ENCODE measurements around the gene CNTNAP2.

CNTNAP2 gene

DNA sequence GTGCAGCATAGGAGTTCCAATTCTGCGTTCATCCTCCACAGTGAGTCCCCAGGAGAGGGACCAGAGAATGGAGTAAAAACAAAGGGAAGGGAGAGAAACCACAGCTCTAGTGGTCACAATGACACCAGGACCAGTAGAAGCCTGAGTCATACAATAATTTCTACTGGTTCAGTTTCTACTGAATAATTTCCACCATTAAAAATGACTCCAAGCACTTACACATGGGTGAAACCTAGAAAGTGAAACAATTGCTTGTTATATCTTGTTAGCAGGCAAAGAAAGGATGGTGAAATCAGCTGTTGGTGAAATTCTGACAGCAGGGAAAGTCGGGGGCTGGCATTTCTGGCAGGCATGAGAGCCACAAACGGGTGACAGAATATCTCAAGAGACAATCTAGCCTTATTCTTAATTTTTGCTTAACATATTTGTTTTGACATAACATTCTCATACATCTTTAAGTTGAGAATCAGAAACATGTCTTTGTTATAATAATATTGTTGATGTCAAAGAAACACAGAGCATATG is 1408.2 kb downstream of the CNTNAP2 start:
- no peak for DNase-seq (ENCODE audit: low read depth in 1 of 2, low spot score in 1 of 2)

DNA sequence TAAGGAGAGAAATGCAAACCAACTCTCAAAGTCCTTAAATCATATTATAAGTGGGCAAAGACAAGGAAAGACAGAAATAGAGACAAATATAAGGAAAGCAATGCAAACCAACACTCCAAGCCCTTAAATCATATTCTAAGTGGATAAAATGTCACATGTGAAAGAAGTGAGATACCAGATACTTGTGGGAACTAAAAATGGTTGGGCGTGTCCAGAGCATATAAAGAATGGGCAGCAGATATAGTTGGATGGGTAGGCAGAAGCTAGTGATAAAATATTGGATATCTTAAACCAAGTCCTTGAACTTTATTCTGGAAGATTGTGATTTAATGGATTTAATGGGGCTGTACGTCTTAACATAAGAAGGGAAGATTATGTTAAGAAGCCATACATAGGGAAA is 1408.7 kb downstream of the CNTNAP2 start:
- no peak for DNase-seq (ENCODE audit: low read depth in 1 of 2, low spot score in 1 of 2)

DNA sequence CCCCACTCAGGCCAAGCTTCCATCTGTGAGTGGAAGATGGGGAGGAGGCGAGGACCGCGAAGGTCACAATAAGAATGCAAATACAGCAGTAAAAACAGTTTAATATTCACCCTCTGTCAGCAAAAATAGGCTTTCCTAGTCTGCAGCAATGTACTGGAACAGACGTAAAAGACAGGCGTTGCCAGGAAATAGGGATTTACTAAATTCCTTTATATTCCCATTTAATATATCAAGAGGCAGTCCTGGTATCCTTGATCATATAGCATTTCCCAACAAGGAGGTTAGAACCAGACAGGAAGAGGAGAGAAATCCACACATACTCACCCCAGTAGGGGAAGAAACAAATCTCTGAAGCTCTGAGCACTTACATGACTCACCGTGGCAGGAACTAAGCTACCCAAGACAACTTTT is 1419.1 kb downstream of the CNTNAP2 start:
- DNase-seq (ENCODE audit: low read depth in 1 of 2, low spot score in 1 of 2): no peak

DNA sequence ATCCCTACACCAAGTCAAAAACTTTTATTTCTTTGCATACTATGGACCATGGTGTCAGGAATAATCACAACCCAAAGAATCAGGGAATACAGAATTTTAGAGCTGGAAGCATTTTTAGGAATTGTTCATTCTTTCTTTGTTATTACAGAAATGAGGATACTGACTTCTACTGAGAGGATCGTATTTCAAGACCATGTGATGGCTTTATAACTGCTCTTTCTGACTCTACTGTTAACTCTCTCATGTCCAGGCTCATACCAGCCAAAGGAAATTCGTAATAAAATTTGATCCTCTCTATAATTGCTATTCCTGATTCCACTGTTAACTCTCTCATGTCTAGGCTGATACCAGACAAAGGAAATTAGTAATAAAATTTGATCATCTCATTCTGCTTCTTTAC is 1423.1 kb downstream of the CNTNAP2 start:
- no peak for DNase-seq (ENCODE audit: low read depth in 1 of 2, low spot score in 1 of 2)

DNA sequence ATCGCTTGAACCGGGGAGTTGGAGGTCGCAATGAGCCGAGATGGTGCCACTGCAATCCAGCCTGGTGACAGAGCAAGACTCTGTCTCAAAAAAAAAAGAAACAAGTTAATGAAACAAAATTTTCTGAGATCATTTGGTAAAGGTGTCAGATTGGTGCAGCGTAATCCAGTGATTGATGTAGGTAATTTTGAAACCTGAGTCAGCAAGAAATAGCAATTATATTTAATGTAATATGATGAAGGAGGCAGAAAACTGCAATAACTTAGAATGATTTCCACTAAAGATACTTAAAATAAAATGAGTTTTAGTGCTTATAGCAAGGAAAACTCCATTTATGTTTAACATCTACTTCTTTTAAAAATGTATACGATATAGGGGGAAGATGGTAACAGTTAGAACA is 1424.1 kb downstream of the CNTNAP2 start:
- no peak for DNase-seq (ENCODE audit: low read depth in 1 of 2, low spot score in 1 of 2)

DNA sequence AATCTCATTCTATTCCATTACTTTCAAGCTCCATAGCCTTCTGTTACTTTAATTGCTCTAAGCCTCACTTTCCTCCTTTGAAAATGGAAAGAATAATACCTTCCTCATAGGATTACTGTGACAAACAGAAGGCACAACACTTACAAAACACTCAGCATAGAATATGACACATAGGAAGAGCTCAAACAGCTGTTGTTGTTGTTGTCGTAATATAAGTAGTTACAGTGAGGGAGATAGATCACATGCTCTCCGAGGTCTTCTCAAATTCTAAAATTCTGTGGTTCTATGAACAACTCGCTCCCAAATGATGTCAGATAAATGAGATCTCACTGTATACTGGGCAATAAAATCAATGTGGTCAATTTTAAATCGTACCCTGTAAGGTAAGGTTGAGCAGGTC is 1424.7 kb downstream of the CNTNAP2 start:
- DNase-seq (ENCODE audit: low read depth in 1 of 2, low spot score in 1 of 2): no peak

DNA sequence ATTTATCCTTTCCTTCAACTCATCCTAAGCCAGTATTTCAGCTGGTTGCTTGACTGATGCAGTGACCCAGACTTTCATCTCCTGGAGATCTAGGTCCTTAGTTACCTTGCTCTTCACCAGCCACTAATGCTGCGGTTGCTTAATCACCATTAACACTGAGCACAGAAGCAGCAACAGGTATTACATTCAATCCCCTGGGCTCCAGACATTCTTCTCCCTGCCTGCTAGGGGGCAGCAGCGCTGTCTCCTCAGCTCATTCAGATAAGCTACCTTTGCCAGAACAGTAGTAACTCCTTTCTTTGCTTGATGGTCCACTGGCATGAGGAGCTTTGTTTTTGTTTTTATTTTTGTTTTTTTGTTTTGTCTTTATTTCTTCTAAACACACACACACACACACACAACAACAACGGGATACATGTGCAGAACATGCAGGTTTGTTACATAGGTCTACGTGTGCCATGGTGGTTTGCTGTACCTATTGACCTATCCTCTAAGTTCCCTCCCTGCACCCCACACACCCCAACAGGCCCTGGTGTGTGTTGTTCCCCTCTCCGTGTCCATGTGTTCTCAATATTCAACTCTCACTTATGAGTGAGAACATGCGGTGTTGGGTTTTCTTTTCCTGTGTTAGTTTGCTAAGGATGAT is 1430.8 kb downstream of the CNTNAP2 start:
- no peak for DNase-seq (ENCODE audit: low read depth in 1 of 2, low spot score in 1 of 2)

DNA sequence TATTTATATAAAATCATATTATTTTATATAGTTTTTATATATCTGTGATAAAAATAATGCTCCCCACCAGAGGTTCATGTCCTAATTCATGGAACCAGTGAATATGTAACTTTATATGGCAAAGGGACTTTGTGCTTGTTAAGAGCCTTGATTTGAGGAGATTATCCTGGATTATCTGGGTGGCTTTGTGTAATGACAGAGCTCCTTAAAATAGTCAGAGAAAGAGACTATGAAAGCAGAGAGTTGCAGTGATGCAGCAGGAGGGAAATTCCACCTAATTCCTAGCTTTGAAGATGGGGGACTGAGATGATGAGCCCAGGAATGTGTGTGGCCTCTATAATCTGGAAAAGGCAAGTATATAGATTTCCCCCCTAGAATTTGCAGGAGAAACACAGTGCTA is 1439.7 kb downstream of the CNTNAP2 start:
- no peak for DNase-seq (ENCODE audit: low read depth in 1 of 2, low spot score in 1 of 2)

DNA sequence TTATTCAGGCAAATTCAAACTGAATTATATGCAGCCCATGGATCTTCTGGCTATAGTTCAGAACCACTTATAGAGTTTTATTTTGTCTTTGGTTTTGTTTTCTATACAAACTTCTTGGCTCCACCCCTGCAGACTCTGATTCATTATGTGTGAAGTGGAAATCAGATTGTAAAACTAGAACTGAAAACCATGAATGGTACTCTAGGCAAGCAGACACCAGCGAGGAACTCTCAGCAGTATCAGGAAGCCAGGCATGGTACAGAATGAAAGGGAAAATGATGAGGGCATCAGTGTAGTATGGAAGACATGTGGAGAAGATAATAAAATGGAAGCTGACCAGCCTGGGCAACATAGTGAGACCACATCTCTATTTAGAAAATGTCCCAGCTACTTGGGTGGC is 1447.1 kb downstream of the CNTNAP2 start:
- DNase-seq (ENCODE audit: low read depth in 1 of 2, low spot score in 1 of 2): no peak

DNA sequence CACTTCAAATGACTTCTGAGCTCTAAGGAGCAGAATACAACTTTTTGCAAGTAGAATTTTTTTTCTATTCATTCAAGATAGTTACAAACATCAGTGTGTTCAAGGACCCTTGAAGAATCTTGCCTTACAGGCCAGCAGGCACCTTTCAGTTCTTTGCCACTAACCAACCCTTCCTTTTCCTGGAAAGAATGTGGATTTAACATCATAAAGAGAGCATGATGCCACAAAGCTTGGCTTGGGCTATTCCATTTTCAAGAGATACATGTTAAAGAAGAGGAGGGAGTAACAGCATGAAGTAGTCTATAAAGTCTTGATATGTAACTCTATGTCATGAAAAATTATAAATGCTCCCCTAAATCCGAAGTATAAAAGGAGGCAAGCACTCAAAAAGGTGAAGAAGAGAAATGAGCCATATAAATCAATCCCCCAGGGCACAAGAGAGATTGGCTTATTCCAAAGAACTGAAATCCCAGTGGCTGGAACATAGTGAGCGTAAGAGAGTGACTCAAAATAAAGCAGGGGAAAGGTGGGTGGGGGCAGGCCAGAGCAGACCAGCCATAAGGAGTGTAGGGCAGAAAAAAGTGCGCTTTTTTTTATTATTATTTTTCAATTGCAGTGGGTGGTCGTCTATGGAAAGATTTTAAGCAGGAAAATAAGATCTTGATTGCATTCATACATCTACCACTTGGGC is 1448.3 kb downstream of the CNTNAP2 start:
- DNase-seq (ENCODE audit: low read depth in 1 of 2, low spot score in 1 of 2): no peak

DNA sequence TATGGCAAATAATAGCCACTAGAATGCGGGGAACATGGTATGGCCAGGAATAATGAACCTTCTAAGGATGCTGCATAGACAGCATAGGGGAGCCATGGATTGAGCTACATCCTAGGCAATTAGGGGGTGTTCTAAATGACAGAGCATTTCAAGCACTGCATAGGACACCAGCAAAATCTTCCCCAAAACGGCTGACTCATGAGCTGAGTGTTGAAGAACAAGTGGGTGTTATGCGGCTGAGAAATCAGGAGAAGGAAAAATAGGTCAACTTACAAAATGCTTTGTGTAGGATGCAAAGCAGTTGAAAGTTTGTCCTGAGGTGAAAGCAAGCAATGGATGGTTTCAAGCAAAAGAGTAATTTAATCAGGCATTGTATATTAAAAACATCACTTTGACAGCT is 1450.4 kb downstream of the CNTNAP2 start:
- DNase-seq (ENCODE audit: low read depth in 1 of 2, low spot score in 1 of 2): no peak

DNA sequence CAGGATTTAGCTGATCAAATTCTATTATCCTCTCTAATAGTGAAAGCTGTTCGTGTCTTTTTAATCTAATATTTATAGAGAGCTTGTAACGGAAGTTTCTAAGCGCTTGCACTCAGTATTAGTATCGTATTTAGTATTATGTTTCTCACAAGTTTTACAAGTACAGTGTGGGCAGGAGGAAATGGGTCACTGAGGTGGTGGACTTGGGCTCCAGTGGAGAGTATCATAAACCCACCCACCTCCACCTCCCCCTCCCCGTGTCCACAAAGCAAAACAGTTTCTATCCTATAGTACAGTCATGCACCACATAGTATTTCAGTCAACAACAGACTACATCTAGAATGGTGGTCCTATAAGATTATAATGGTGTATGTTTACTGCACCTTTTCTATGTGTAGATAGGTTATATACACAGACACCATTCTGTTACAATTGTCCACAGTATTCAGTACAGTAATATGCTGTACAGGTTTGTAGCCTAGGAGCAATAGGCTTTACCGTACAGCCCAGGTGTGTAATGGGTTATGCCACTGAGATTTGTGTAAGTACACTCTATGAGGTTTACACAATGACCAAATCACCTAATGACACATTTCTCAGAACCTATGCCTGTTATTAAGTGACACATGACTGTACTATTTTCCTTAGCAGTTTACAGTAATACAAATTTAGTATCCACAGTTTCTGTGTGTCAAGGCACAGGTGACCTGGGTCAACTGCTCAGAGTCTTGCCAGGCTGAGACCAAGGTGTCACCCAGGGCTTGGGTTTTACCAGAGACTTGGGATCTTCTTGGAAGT is 1452.7 kb downstream of the CNTNAP2 start:
- DNase-seq (ENCODE audit: low read depth in 1 of 2, low spot score in 1 of 2): no peak

DNA sequence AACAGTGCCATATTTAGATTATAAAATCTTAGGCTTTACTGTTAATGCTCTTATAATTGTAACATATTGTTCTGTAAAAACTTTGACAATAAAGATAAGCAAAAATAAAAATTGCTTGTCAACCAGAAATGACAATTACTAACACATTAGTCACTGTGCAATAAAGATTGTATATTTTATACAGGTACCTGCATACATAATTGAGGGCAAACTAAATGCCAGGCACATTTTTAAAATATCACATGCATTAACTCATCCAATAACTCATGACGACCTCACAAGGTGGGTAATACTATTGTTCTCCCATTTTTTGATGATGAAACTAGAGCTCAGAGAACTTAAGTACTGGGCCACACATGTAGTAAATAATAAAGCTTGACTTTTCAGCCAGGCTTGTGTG is 1453.8 kb downstream of the CNTNAP2 start:
- DNase-seq (ENCODE audit: low read depth in 1 of 2, low spot score in 1 of 2): no peak

DNA sequence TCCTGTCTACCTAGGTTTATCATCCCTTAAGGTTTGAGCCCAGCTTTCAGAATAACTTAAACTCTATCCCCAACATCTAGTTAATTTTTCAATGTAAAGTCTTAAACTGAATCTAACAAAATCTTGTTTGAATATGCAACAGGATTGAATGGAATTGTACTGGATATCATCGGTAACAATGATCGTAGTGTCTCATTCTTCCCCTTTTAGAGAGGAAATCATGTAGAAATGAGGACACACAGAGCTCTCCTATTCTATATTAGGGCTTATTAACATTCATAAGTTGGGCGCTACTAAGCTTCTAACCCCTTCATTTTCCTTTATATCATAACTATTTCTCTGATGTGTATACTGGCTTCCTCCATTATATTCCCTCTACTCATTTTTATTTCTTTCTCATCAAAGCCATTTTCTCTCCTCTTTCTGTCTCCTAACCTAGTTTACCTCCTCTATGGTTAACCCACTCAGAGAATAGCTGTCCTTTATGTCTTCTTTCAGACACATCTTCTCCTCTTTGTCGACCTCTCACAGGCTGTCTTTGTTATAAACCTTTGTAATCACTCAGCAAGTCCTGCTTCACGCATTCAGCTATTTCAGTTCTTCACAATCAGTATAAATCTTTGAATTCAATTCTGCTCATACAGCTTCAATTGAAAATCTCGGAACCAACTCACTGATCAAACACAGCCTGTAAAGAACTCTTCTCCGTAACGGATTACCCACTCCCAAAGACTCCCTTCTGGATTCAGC is 1455.0 kb downstream of the CNTNAP2 start:
- DNase-seq (ENCODE audit: low read depth in 1 of 2, low spot score in 1 of 2): no peak

DNA sequence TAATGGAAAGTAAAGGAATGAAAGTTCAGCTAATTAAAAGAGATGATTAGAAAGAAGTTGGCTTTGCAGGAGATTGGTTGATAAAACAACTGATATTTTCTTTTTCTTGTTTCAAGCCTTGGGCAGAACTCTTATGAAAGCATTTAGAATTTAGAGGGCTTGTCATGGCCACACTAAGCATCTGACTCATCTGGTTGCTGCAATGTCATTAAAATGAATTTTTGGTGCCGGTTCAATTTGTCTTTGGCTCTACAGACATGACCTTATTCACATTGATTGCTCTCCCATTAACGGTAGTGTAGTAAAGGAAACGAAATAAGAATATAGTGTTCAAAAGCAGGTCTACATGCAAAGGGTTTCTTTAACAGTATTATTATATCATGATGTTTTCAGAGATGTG is 1461.6 kb downstream of the CNTNAP2 start:
- no peak for DNase-seq (ENCODE audit: low read depth in 1 of 2, low spot score in 1 of 2)

DNA sequence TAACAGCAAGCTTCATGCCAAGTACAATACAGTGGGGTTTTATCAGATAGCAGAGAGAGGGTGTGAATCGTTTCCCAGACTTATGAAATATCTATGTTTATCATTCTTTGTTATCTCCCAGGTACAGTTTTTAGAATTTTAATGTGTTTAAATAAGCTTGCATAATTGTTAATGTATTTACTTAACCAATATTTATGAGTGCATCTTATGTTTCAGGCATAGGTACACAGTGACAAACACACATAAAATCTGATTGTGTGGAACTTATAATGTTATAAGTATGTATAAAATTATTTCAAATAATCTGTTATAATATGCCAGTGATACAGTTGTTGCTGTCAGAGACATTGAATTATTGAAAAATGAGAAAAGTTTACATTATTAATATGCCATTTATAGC is 1462.5 kb downstream of the CNTNAP2 start:
- DNase-seq (ENCODE audit: low read depth in 1 of 2, low spot score in 1 of 2): no peak

DNA sequence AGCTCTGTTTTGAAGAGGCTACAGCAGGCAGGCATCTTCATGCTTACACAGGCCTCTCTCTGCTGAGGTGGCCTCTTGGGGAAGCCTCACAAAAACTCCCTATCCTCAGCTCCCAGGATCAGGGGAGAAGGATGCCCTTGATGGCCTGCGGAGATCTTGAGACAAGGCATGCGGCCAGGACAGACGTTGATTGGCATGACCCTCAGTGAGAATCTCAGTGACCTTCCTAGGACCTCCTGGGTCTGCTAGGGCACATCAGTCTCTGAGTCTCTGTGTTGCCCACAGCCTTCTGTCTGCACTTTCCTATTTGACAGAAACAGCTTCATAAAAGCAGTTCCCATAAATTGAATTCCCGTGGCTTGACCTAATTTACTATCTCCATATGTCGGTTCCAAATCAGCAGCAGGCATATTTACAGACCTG is 1468.2 kb downstream of the CNTNAP2 start:
- no peak for DNase-seq (ENCODE audit: low read depth in 1 of 2, low spot score in 1 of 2)

DNA sequence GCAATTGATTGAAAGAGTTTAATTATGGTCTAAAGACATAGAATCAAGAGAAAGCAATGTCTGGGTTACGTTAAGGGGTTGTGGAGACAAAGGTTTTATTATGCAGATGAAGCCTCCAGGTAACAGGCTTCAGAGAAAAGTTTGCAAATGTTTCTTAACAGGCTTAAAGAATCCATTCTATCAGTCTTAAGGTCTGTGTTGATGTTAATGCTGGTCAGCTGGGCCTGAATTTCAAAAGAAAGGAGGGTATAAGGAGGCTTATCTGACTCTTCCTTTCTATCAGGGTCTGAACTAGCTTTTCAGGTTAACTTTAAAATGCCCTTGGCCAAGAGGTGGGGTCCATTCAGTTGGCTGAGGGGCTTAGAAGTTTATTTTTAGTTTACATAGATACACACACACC is 1469.5 kb downstream of the CNTNAP2 start:
- no peak for DNase-seq (ENCODE audit: low read depth in 1 of 2, low spot score in 1 of 2)

DNA sequence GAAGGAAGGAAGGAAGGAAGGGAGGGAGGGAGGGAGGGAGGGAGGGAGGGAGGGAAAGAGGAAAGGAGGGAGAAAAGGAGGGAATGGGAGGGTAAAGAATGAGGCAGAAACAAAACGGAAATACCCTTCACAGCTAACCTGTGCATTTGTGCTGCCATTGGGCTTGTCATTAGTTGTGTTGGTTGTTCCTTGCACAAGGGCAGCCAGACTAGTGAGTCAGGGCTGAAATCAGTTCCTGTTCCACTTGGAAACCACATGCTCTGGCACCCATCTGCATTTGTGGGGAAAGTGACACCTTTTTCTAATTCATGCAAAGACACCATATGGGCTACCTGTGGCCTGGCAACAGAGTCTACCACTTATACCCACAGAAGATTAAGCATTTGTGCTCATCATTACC is 1469.9 kb downstream of the CNTNAP2 start:
- no peak for DNase-seq (ENCODE audit: low read depth in 1 of 2, low spot score in 1 of 2)

DNA sequence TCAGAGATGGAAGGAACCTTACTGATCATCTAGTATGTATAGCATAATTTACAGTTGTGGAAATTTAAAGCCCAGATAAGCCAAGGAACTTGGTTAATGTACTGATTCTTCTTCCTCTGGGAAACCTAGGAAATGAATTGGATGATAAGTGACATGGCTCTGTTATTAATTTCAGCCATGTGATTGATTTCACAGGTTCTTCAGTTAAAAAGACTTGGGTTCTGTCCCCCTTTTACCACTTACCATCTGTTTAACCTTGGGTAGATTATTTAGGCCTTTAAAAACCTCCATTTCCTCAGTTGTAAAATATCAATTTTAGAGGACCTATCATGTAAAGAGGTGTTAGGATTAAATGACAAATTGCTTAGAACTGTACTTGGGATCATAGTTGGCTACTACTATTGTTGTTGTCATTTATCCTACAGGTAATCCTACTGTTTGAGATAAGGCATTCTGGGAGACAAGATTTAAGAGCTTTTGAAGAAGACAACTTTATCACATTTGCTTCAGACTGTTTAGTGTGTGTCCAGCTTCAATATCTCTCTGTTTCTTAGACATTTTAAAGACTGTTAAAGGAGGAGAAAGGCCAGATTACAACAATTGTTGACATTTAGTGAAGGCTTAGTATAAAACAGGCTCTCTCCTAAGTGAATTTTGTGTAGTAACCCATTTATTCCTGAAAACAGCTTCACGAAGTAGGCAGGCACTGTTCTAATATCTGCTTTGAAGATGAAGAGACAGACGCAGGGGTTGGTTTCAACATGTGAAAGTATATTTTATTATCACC is 1476.9 kb downstream of the CNTNAP2 start:
- no peak for DNase-seq (ENCODE audit: low read depth in 1 of 2, low spot score in 1 of 2)

DNA sequence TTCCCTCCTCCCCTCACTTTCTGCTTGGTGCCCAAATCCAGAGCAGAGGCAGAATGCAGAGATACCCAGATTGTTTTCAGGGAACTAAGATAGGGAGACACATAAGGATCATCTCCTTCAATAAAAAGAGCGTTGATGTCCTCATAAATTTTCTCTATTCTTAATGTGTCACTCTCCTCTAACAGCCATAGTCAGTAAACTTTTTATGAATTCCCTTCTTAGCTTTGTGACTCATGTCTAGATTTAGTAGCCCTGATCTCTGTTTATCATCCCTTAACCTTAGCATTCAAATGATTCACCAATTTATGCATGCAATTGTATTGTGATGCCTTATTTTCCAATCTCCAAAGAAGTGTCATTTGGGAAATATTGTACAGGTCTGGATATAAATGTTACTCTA is 1478.4 kb downstream of the CNTNAP2 start:
- no peak for DNase-seq (ENCODE audit: low read depth in 1 of 2, low spot score in 1 of 2)

Data from stimulated activated CD4-positive, alpha-beta T cell treated with anti-CD3 and anti-CD28 coated beads, Interleukin-15, amount 100 ng/mL, for 1 hour (primary cell).